Mammary epithelial cell (primary cell): Measurements from ENCODE around the gene HIPK3.

Source experiments
- EZH2 ChIP-seq: IDR thresholded peaks from 2 replicates; pipeline ENCODE4 v1.6.1; 2012; ENCODE audit warnings: low read length, inconsistent platforms, borderline replicate concordance
- TF ChIP-seq, protein P1 (sequence below), 2 donors: IDR thresholded peaks in 1 of 2; conservative IDR thresholded peaks in 1 of 2; 2 replicates each; pipeline ENCODE4 v1.5.1; 2011 to 2012; ENCODE audit warnings: inconsistent platforms in 2 of 2, low read length in 2 of 2, mild to moderate bottlenecking in 2 of 2, control low read depth in 1 of 2, low read depth in 1 of 2; ENCODE audit not compliant: insufficient read depth in 1 of 2; ENCODE audit errors: extremely low read depth in 1 of 2

DNA sequence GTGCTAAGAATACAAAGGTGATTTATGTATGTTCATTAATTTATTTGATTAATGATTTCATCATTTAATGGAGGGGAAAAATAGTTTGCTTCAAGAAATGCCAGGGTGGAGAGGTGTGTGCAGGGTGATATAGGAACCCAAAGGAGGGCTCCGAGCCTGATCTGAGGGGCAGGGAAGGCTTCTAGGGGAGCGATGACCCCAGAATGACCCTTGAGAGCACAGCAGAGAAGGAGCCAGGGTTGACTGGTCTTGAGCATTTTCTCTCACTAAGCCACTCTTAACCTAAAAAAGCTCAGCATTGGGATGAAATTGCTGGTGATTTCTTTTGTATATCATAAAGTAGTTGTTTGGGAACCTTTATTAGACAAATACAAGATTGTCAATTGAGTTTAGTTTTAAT lies 35.1 kb downstream of the HIPK3 start:
- TF ChIP-seq, protein P1, sequence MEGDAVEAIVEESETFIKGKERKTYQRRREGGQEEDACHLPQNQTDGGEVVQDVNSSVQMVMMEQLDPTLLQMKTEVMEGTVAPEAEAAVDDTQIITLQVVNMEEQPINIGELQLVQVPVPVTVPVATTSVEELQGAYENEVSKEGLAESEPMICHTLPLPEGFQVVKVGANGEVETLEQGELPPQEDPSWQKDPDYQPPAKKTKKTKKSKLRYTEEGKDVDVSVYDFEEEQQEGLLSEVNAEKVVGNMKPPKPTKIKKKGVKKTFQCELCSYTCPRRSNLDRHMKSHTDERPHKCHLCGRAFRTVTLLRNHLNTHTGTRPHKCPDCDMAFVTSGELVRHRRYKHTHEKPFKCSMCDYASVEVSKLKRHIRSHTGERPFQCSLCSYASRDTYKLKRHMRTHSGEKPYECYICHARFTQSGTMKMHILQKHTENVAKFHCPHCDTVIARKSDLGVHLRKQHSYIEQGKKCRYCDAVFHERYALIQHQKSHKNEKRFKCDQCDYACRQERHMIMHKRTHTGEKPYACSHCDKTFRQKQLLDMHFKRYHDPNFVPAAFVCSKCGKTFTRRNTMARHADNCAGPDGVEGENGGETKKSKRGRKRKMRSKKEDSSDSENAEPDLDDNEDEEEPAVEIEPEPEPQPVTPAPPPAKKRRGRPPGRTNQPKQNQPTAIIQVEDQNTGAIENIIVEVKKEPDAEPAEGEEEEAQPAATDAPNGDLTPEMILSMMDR (conservative IDR thresholded peaks at IDR 0.05 in 1 of 2, IDR thresholded peaks at IDR 0.05 in 1 of 2; ENCODE audit: extremely low read depth in 1 of 2, insufficient read depth in 1 of 2, low read depth in 1 of 2, low read length in 2 of 2), result no peak
- TF ChIP-seq EZH2, result no peak
